OCI-LY3 (cell line): Measurements from ENCODE around the gene CCBE1.

Source experiments
- H2AFZ ChIP-seq: fragments of 200-600, 300-600 bp; shearing (Covaris generic); 2 replicates; pipeline ENCODE4 v1.6.0; 2014; ENCODE audit warnings: antibody characterized with exemption, low read depth, low read length
- H3K27ac ChIP-seq: fragments of 200-600, 300-600 bp; sonication (generic); 2 replicates; pipeline ENCODE4 v1.5.1; 2014; ENCODE audit warnings: mild to moderate bottlenecking, low read length, moderate library complexity, mixed read lengths
- H3K27me3 ChIP-seq: fragments of 200-600, 300-600 bp; sonication (generic); 2 replicates; pipeline ENCODE4 v1.6.1; 2014; ENCODE audit warnings: low read depth, low read length, mixed read lengths
- H3K36me3 ChIP-seq: fragments of 200-600, 300-600 bp; sonication (generic); replicated peaks from 2 replicates; pipeline ENCODE3; 2014; ENCODE audit warnings: low read depth, low read length, mixed read lengths
- H3K4me1 ChIP-seq: fragments of 300-600, 200-600 bp; sonication (generic); 2 replicates; pipeline ENCODE4 v1.6.1; 2014; ENCODE audit warnings: low read length, mixed read lengths
- H3K4me2 ChIP-seq: fragments of 200-600, 300-600 bp; sonication (generic); 2 replicates; pipeline ENCODE4 v1.6.1; 2014; ENCODE audit warnings: low read length, mixed read lengths
- H3K4me3 ChIP-seq: fragments of 300-600, 200-600 bp; sonication (generic); 2 replicates; pipeline ENCODE4 v1.5.1; 2014; ENCODE audit warnings: antibody characterized with exemption, mild to moderate bottlenecking, low read length, moderate library complexity
- H3K79me2 ChIP-seq: fragments of 300-600, 200-600 bp; shearing (Covaris generic); 2 replicates; pipeline ENCODE4 v1.6.1; 2014; ENCODE audit warnings: mild to moderate bottlenecking, low read length, mixed read lengths
- H3K9ac ChIP-seq: fragments of 300-600, 200-600 bp; shearing (Covaris generic); 2 replicates; pipeline ENCODE4 v1.6.0; 2014; ENCODE audit warnings: mild to moderate bottlenecking, low read length, moderate library complexity
- H3K9me3 ChIP-seq: fragments of 200-600, 300-600 bp; shearing (Covaris generic); 2 replicates; pipeline ENCODE4 v1.6.1; 2014; ENCODE audit warnings: low read length, mixed read lengths; ENCODE audit not compliant: insufficient read depth
- H4K20me1 ChIP-seq: fragments of 200-600, 300-600 bp; sonication (generic); 2 replicates; pipeline ENCODE4 v1.6.1; 2016; ENCODE audit warnings: low read length, mixed read lengths; ENCODE audit not compliant: insufficient read depth
- CTCF ChIP-seq: fragments of 200-600, 300-600 bp; sonication (generic); IDR thresholded peaks from 2 replicates; pipeline ENCODE4 v1.5.1; 2014; ENCODE audit warnings: antibody characterized with exemption, low read length, low read depth
- EZH2phosphoT487 ChIP-seq: fragments of 200-600 bp; shearing (Covaris generic); IDR thresholded peaks from 2 replicates; pipeline ENCODE4 v1.6.1; 2018; ENCODE audit warnings: antibody characterized with exemption, mixed run types, low read depth

The CCBE1 gene

DNA sequence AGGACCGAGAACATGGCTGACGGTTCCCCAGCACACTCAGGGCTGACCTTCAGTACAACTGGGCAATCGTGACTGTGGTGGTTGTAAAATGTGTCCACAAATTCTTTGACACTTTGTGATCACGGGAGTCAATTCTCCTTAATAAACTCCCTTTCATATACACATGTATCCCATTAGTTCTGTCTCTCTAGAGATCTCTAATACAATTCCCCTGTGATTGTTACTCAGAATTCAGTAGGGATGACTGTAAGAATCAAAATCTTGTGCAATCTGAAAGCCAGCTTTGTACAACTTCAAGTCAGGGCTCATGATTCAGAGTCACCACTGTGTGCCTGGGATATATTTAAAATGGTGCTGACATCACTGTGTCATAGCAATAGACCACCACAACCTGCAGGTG is 248.7 kb downstream of the CCBE1 start:
- peaks cover 47% of the 10 kb centered on the region for H3K27me3 ChIP-seq
- TF ChIP-seq EZH2phosphoT487, result no peak
- TF ChIP-seq CTCF, result no peak
- H3K36me3 ChIP-seq, result no peaks in the 10 kb centered on the region
- no peak overlapping the region for H3K4me2 ChIP-seq
- H4K20me1 ChIP-seq, result no peaks in the 10 kb centered on the region
- H3K27ac ChIP-seq, result no peak overlapping the region
- no peak overlapping the region for H3K4me3 ChIP-seq
- H2AFZ ChIP-seq, result no peak overlapping the region
- H3K79me2 ChIP-seq, result no peaks in the 10 kb centered on the region
- H3K9ac ChIP-seq, result no peak overlapping the region
- H3K4me1 ChIP-seq, result no peaks in the 10 kb centered on the region
- H3K9me3 ChIP-seq, result no peaks in the 10 kb centered on the region

GRCh38 chr18:59446012-59446411 is 251.2 kb downstream of the CCBE1 start:
- Histone ChIP-seq H3K4me3 (no peak overlapping the region), H3K36me3 (no peaks in the 10 kb centered on the region), H4K20me1 (no peaks in the 10 kb centered on the region), H2AFZ (no peak overlapping the region), H3K27ac (no peak overlapping the region), H3K9me3 (no peaks in the 10 kb centered on the region), H3K9ac (no peak overlapping the region), H3K79me2 (no peaks in the 10 kb centered on the region), H3K4me2 (no peak overlapping the region), H3K4me1 (no peaks in the 10 kb centered on the region), H3K27me3 (peaks cover 43% of the 10 kb centered on the region)
- TF ChIP-seq EZH2phosphoT487, result no peak
- peak; percentile 20; the same call in 1 of the 2 replicates for TF ChIP-seq CTCF

- TF ChIP-seq CTCF (no peak), EZH2phosphoT487 (no peak)
- Histone ChIP-seq H3K9ac (no peak overlapping the region), H3K4me3 (no peak overlapping the region), H3K79me2 (no peaks in the 10 kb centered on the region), H3K36me3 (no peaks in the 10 kb centered on the region), H3K27ac (no peak overlapping the region), H3K4me2 (no peak overlapping the region), H2AFZ (no peak overlapping the region), H3K27me3 (peaks cover 22% of the 10 kb centered on the region), H4K20me1 (no peaks in the 10 kb centered on the region), H3K4me1 (no peaks in the 10 kb centered on the region), H3K9me3 (no peaks in the 10 kb centered on the region)
These were observed 259.2 kb downstream of the CCBE1 start for GRCh38 chr18:59437851-59438569.

DNA sequence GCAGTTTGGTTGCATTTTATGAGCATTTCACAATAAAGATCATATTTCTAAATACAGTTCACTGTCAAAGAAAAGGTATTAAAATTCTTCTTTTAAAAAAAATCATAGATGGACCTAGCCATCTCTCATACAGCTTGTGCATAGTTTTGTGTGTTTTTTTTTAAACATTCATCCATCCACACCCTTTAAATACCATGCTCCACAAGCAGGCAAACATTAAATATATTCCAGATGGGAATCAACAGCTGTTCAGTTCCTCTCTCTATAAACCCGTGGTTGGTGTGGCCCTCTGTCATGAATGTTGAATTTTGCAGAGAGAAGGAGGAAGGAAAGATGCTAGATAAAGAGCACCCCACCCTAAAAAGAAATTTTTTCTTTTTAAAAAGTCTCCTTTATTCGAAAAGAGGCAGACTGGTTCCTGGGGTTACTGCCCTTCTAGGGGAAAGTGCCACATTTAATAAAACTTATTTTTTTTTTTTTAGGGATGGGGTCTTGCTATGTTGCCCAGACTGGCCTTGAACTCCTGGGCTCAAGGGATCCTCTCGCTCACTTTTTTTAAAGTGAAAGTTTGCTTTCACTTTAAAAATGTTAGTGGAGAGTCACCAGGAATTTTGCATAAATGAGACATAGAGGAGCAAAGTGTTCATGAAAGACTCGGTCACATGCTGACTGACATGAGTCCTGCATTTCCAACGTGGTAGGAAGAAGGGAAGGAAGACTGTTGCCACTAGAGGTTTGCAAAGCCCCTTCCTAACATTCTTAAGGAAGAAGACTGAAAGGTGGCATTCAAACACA is 264.2 kb downstream of the CCBE1 start:
- Histone ChIP-seq H3K4me2 (no peak overlapping the region), H3K4me1 (peaks cover 5% of the 10 kb centered on the region), H3K36me3 (no peaks in the 10 kb centered on the region), H3K79me2 (no peaks in the 10 kb centered on the region), H3K27ac (no peak overlapping the region), H3K9me3 (no peaks in the 10 kb centered on the region), H3K27me3 (peaks cover 23% of the 10 kb centered on the region), H2AFZ (no peak overlapping the region), H3K9ac (no peak overlapping the region), H4K20me1 (no peaks in the 10 kb centered on the region), H3K4me3 (no peak overlapping the region)
- TF ChIP-seq EZH2phosphoT487 (no peak), CTCF (no peak)
